ENCODE data around the gene S100PBP. TPM values are rescaled to one million over a fixed set of nuclear protein-coding genes. Genes with fewer than 3 reads are reported as not detected.

Gene S100PBP
- total and polyA plus RNA-seq, 2 donors (not counting 3 experiments of a cell fraction or from before 2014, with no cell fraction given) = 15.4 to 38.6 TPM

DNA sequence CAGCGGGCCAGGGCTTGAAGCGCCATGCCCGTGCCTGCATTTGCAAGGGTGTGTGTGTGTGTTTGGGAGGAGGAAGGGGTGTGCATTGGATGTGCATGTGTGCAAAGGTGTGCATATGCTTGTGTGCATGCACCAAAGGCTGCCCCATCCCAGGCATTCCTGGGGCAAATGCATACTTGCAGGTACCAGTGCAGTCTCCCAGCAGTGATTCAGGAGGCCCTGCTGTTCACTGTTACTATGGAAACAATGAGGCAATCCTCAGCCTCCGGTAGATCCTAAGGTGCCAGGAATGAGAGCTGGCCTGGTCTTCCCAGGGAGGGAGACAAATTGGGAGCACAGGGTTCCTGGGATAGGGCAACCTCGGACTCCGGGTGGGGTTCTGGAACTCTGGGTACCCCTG lies 60.7 kb downstream of the S100PBP start:
- Histone ChIP-seq H3K4me2 (ENCODE audit: insufficient read depth, low read length) (no peak overlapping the region), H3K9me1 (replicated peaks; ENCODE audit: control insufficient read depth, extremely low read depth, insufficient read depth, low read length) (no peaks in the 10 kb centered on the region), H2AFZ (ENCODE audit: low read depth, low read length) (no peak overlapping the region), H3K27me3 (ENCODE audit: control insufficient read depth in 2 of 2, insufficient read depth in 2 of 2, low read length in 2 of 2) (peaks cover 0 to 2% of the 10 kb centered on the region in 2 experiments), H3K79me2 (ENCODE audit: control insufficient read depth, insufficient read depth, low read length) (no peaks in the 10 kb centered on the region), H3K4me1 (ENCODE audit: control insufficient read depth, extremely low read depth, insufficient read depth, low read length) (no peaks in the 10 kb centered on the region), H3K9ac (replicated peaks; ENCODE audit: extremely low read depth, insufficient read depth, low read length) (no peak overlapping the region), H3K36me3 (ENCODE audit: control insufficient read depth in 2 of 2, extremely low read depth in 1 of 2, insufficient read depth in 2 of 2, low read length in 2 of 2) (no peaks in the 10 kb centered on the region), H3K9me3 (replicated peaks; ENCODE audit: control insufficient read depth, insufficient read depth, low read length) (no peaks in the 10 kb centered on the region), H4K20me1 (replicated peaks; ENCODE audit: control insufficient read depth, extremely low read depth, insufficient read depth, low read length) (no peaks in the 10 kb centered on the region), H3K27ac (ENCODE audit: insufficient read depth, low read depth, low read length) (no peak overlapping the region), H3K4me3 (replicated peaks in 1 of 3; ENCODE audit: insufficient read depth in 1 of 3, low read depth in 1 of 3, low read length in 3 of 3) (no peak overlapping the region)
- no TSS peak for BruUV-seq (replicated peaks)
- no peak for DNase-seq (ENCODE audit: low read depth, low spot score)
- FAIRE-seq = no peak
- CTCF ChIA-PET = interaction anchor here (0.7 to 6.0 kb wide), 7 partner anchors 8 to 211 kb away, joined by 3 to 175 read pairs (median 4); partner anchors contain the start of gene HPCA
- TF ChIP-seq, protein P1, sequence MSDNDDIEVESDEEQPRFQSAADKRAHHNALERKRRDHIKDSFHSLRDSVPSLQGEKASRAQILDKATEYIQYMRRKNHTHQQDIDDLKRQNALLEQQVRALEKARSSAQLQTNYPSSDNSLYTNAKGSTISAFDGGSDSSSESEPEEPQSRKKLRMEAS (IDR thresholded peaks at IDR 0.05; ENCODE audit: insufficient read depth, insufficient read length) = no peak
- TF ChIP-seq, protein P2, sequence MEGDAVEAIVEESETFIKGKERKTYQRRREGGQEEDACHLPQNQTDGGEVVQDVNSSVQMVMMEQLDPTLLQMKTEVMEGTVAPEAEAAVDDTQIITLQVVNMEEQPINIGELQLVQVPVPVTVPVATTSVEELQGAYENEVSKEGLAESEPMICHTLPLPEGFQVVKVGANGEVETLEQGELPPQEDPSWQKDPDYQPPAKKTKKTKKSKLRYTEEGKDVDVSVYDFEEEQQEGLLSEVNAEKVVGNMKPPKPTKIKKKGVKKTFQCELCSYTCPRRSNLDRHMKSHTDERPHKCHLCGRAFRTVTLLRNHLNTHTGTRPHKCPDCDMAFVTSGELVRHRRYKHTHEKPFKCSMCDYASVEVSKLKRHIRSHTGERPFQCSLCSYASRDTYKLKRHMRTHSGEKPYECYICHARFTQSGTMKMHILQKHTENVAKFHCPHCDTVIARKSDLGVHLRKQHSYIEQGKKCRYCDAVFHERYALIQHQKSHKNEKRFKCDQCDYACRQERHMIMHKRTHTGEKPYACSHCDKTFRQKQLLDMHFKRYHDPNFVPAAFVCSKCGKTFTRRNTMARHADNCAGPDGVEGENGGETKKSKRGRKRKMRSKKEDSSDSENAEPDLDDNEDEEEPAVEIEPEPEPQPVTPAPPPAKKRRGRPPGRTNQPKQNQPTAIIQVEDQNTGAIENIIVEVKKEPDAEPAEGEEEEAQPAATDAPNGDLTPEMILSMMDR (IDR thresholded peaks at IDR 0.05; ENCODE audit: extremely low read depth in 1 of 2, insufficient read depth in 1 of 2, low read depth in 1 of 2, low read length in 2 of 2) = no peak
- TF ChIP-seq FOS (IDR thresholded peaks at IDR 0.05; ENCODE audit: borderline replicate concordance, insufficient read depth, low read length) (no peak), MYC (IDR thresholded peaks at IDR 0.05; ENCODE audit: low read depth, low read length) (no peak), EZH2 (IDR thresholded peaks at IDR 0.05; ENCODE audit: borderline replicate concordance, low read depth, low read length, severe bottlenecking) (no peak), JUN (IDR thresholded peaks at IDR 0.05; ENCODE audit: borderline replicate concordance, insufficient read depth, insufficient read length, low read depth) (no peak), GATA2 (IDR thresholded peaks at IDR 0.05; ENCODE audit: insufficient read depth, insufficient read length, low read depth, low read length) (no peak), POLR2AphosphoS5 (IDR thresholded peaks at IDR 0.05; ENCODE audit: insufficient read depth, low read depth, low read length) (no peak), POLR2A (IDR thresholded peaks at IDR 0.05; ENCODE audit: low read depth, low read length) (no peak)
- intact Hi-C loops (cut with micrococcal nuclease) (no loop called here), dilution Hi-C loops (cut with MboI; ENCODE audit: extremely low pct_ligation_motif_present, low sequenced_read_pairs) (no loop called here)
- POLR2A ChIA-PET = no interaction called here
